PC-9 (cell line): ENCODE measurements around the gene NFATC1.

ENCODE experiments used
- EZH2 ChIP-seq: fragments of 200-600 bp; sonication (generic); IDR thresholded peaks from 2 replicates; pipeline ENCODE4 v1.8.0; 2017; ENCODE audit warnings: antibody characterized with exemption, low read depth
- TF ChIP-seq, protein P1 (sequence below): fragments of 200-600 bp; sonication (generic); conservative IDR thresholded peaks from 2 replicates; pipeline ENCODE4 v1.6.1; 2017; ENCODE audit warnings: mixed run types, antibody characterized with exemption, mild to moderate bottlenecking, moderate library complexity

GRCh38 chr18:79563949-79564348 is 168.2 kb downstream of the NFATC1 start:
- TF ChIP-seq, protein P1, sequence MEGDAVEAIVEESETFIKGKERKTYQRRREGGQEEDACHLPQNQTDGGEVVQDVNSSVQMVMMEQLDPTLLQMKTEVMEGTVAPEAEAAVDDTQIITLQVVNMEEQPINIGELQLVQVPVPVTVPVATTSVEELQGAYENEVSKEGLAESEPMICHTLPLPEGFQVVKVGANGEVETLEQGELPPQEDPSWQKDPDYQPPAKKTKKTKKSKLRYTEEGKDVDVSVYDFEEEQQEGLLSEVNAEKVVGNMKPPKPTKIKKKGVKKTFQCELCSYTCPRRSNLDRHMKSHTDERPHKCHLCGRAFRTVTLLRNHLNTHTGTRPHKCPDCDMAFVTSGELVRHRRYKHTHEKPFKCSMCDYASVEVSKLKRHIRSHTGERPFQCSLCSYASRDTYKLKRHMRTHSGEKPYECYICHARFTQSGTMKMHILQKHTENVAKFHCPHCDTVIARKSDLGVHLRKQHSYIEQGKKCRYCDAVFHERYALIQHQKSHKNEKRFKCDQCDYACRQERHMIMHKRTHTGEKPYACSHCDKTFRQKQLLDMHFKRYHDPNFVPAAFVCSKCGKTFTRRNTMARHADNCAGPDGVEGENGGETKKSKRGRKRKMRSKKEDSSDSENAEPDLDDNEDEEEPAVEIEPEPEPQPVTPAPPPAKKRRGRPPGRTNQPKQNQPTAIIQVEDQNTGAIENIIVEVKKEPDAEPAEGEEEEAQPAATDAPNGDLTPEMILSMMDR = no peak
- no peak for TF ChIP-seq EZH2
